HG03378 (cell line): ENCODE results near the gene CLMN.

Source experiments
- ATAC-seq: cut with Tn5 transposase; IDR thresholded peaks from one replicate; pipeline ENCODE4 v1.9.1; 2021; ENCODE audit warnings: mild to moderate bottlenecking, moderate library complexity; ENCODE audit not compliant: unreplicated experiment

CLMN gene

GRCh38 chr14:95321693-95322455, 2.2 kb upstream of the CLMN start:
- no peak for ATAC-seq

DNA sequence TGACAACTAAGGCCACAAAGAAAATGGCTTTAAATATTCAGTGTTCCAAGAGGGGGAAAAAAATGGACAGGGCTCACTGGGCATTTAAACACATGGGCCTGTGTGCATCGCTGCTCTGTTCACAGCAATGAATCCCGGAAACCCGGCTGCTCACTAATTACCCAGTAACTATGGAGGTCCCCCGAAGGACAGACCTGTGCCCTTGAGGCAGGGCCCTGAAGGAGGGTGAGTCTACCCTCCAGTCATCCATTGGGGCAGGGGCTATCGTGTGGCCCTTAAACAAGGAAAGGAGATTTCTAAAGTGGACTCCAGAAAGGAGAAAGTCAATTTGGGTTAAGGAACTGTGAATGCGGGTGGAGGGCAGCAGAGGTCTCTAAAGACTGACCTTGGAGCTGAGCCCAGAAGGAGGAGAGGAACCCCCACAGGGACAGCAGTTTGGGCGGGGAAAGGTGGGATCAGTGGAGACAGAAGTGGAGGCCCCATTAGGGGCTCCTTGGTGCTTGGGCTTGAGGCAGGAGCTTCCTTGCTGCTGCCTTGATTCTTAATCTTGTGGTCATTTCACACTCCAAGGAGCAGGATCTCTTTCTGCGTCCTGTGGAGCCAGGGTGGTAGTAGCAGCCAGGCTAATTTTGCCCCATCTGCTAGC, 1.4 kb upstream of the CLMN start:
- ATAC-seq: no peak

GRCh38 chr14:95320078-95320895, 579 bp upstream of the CLMN start:
- ATAC-seq: no peak

DNA sequence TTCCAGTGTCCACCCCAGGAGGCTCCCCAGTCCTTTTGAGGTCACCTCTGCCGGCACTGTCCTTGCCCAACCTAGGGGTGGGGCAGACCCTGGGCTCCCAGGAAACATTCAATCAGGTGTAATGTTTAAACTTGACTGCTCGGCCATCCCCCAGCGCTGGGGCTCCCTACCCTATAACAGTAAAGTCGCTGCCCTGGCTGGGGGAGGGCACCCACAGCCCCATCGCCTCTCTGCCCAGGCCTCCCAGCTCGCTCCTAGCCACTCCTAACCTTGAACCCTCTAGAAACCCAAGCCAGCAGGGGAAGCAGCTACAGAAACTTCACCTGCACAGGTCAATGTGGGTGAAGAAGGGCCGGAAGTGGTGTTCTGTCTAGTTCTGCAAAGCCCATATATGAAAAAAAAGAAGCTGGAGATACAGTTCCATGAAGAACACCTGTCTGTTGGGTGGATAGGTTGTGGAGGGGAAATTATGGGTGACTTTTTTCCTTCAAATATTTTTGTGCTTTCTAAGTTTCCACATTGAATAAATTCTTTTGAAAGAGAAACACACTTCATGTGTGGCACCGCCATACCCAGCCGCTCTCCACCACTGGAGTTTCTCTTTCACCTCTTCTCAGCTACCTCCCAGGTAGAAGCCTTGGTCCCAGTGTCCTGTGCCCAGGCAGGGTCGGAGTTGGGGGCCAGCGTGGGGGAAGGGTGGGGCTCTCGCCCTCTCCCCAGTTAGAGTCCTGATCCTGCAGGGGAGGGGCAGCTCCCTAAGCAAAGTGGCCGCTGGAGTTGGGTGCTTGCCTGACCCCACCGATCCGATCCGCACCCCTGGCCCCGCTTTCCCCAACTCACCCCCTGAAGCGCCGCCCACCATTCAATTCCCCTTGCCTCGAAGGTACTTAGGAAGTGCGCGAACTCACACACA, 1.1 kb downstream of the CLMN start:
- no peak for ATAC-seq

GRCh38 chr14:95317817-95318343, 1.8 kb downstream of the CLMN start:
- ATAC-seq: no peak

- ATAC-seq: no peak
These were observed 2.9 kb downstream of the CLMN start for GRCh38 chr14:95316821-95317220.

DNA sequence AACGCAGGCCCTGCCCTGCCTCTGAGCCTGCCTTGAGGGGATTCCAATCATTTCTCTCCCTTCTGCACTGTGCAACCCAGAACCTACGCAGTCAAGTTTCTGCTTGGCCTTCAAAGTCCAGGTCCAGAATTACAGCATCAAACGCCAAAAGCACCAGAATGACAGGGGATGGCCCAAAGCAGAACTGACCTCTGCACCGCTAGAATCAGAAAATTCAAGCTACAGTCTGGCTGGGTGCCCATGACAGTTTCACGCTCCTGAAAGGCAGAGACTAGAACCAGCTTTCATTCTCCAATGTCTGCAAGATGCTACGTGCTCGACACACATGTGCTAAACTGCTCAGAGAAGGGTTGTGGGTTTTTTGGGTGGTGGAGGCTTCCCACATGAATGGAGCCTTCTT, 4.1 kb downstream of the CLMN start:
- no peak for ATAC-seq

- ATAC-seq: no peak
These were observed 4.6 kb downstream of the CLMN start for GRCh38 chr14:95315156-95315555.

- ATAC-seq: peak; percentile 87
These were observed 5.1 kb downstream of the CLMN start for GRCh38 chr14:95314609-95315008.

DNA sequence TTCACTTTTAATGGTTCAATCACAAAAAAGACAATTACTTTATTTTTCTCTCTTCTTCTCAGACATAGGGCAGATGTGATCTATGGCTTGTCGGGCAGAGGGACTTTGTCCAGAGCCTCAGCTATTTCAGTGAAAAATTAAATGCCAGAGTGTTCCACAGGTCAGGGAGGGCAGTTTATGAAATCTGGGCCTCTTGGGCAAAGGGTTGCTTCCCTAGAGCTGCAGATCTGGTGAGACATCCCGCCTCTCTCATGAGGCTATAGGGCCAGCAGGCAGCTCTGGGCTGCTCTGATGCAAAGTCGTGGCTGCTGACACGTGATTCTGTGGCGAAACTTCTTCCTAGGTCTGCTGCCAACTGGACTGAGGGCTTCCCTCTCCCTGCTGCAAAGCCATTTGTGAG, 6.0 kb downstream of the CLMN start:
- ATAC-seq: no peak

- ATAC-seq: no peak
These were observed 6.5 kb downstream of the CLMN start for GRCh38 chr14:95313190-95313589.

DNA sequence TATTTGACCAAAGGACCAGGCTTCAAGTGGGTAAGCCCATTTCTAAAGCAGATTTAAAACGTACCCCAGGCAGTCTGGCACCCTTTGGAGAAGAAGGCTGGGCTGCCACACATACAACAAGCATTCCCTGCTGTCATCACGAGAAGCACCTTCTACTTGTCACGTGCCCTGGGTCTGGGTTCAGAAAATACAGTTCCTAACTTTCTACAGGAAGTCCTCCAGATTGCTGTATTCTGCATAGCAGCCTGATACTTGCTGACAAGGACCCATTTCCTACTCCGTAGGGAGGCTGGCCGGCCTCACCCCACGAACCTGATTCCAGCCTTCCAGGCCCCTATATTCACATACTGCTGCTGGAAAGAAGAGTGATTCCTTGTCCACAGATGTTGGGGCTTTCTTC, 7.4 kb downstream of the CLMN start:
- no peak for ATAC-seq

DNA sequence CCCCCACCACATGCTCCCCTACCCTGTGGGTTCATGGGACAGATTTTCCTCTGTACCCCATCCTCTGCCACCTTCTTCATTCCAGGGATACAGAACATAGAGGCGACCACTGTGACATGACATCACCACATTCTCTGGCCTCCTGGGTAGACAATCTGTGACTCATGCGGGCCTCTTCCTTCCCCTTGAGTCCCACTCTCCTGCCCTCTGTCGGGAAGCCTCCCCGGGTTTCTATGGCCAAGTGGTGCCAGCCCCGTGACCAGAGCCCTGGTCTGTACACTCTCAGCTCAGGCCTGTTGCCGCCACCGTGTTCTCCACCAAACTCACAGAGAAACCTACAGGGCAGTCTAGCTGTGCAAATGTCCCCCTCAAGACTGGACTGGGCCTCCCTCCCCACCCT, 8.0 kb downstream of the CLMN start:
- ATAC-seq: no peak

- ATAC-seq: no peak
These were observed 8.9 kb downstream of the CLMN start for GRCh38 chr14:95310635-95311380.

GRCh38 chr14:95309261-95310051, 10.3 kb downstream of the CLMN start:
- ATAC-seq: no peak

- ATAC-seq: no peak
These were observed 11.6 kb downstream of the CLMN start for GRCh38 chr14:95308073-95308472.

DNA sequence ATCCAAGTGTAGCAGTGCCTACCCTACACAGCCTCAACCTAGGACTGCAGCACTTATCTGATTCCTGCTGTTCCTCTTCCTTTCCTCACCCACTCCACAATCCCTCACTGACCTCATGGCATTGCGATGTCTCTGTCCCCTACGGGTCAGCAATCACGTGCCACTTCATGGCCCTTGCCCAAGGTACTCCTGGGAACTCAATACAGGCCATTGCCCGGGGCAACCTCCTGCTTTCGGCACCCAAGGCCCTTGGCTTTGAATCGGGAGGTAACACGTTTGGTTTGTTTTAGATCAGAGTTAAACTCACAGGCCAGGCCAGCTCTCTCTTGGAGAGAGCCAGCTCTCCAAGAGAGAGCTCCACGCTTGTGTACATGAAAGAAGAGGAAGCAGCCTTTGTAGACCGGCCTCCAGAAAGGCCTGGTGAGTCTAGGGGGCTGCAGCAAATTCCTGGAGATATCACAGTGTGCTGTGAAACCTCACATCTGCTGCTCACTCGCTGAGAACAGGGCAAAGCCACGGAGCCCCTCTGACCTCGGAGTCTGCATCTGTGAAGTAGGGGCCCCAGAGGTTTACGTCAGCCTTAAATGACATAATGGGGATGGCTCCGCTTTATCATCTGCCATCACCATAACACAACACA, 12.2 kb downstream of the CLMN start:
- ATAC-seq: no peak

- no peak for ATAC-seq
These were observed 13.8 kb downstream of the CLMN start for GRCh38 chr14:95305940-95306339.

GRCh38 chr14:95305145-95305544, 14.6 kb downstream of the CLMN start:
- ATAC-seq: no peak
